NCI-H1694 (cell line): ENCODE results near the gene NCK1.

Experiments
- DNase-seq: peaks from one replicate; lab custom pipeline; 2025; lab: John Stamatoyannopoulos, UW

NCK1 gene

DNA sequence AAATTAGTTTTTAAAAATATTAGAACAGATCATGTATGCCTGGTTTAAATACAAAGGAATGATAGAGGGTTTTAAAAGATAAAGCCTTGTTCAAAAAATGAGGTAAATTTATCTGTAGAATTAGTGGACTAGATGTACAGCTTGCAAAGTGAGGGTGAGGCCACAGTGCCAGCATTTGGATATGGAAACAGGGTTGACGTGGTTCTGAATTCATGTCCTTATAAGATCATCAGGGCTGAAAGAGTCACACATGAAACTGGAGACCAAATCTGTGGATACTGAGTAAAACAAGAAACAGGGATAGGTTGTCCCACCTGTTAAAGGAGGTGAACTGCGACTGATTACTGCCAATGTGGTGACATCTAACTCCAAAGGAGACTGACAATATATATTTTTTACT, 46.3 kb downstream of the NCK1 start:
- no peak for DNase-seq

DNA sequence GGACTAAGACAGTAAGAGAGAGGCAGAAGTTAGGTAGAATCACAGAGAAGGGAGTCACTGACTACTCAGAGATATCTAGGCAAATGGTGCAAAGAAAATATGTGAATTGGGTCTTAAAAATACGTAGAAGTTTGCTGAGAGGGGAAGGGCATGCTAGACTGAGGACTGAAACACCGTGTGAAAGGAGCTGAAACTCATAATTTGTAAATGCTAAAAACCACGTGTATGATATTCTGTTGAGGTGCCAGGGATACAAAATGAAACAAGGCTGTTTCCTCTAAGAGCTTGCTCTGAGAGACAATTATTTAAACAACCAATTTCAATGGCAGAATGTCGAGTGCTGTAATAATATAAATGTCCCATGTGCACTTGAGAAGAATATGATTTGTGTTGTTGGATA, 47.2 kb downstream of the NCK1 start:
- no peak for DNase-seq

DNA sequence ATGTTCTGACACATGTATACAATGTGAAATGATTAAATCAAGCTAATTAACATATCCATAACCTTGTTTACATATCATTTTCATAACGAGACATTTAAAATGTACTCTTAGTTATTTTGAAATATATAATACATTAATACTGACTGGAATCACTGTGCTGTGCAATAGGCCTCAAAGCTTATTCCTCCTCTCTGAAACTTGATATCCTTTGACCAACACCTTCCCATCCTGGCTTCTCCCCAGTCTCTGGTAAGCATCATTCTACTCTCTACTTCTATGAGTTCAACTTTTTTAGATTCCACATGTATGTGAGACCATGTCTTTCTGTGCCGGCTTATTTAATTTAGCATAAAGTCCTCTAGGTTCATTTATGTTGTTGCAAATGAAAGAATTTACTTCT, 48.7 kb downstream of the NCK1 start:
- DNase-seq: no peak

DNA sequence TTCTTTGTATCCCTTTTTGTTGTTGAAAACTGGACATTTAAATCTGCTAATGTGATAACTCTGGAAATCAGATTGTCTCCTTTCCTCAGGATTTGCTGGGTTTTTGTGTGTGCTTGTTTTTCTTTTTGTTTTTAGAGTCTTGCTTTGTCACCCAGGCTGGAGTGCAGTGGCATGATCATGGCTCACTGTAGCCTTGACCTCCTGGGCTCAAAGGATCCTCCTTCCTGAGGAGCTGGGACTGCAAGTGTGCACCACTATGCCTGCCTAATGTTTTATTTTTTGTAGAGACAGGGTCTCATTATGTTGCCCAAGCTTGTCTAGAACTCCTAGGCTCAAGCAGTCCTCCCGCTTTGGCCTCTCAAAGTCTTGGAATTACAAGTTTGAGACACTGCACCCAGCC, 51.2 kb downstream of the NCK1 start:
- no peak for DNase-seq

DNA sequence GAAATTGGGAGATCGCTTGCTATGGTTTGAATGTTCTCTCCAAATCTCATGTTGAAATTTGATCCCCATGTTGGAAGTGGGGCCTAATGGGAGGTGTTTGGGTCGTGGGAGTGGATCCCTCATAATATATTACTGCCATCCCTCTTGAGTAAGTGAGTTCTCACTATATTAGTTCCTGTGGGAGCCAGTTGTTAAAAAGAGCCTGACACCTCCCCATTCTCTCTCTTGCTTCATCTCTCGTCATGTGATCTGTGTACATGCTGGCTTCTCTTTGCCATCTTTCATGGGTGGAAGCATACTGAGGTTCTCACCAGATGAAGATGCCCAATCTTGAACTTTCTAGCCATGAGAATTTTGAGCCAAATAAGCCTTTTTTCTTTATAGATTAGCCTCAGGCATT, 52.7 kb downstream of the NCK1 start:
- DNase-seq: no peak

DNA sequence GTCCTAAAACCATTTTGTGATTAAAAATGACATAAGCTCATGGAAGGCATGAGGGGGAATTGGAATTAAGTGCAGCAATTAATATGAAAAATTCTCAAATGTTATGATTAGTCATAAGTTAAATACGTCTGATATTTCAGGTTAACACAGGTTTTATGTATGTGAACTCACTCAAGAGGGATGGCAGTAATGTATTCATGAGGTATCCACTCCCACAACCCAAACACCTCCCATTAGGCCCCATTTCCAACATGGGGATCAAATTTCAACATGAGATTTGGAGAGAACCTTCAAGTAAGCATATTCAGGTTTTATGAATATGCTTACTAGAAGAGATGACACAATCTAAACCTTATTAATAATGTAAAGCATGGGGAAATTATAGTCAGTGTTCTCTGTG, 54.2 kb downstream of the NCK1 start:
- DNase-seq: no peak

DNA sequence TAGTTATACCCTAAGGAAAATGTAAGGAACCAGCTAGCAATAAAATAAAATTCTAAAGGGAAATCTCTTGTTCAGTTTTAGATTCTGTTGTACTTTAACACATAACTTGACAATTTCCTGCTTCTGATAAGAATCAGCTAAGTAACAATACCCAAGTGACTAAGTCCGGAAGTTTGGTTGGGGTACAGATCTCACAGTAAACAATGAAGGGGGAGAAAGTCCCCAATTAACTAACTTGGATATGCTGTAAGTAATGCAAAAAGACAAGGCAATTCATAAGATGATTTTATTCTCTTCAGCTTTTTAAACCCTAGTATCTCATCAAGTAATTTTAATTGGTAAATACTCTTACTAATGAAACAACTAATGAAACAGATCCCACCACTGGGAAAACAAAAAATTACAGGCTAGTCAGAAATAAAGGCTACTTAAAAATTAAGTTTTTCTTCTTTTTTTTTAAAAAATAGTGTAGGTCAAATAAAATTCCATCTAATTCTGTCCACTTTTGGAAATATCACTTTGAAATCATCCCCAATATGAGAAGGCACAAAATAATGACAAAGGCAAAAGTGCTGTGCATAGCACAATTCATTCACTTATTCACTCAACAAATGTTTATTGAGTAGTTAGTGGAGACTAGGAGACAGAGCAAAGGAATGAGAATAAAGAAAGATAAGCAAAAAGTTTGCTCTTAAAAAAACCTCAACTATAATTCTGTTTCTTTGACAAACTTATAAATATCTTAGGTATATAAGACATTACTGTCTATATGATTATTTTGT, 58.0 kb downstream of the NCK1 start:
- DNase-seq: no peak

DNA sequence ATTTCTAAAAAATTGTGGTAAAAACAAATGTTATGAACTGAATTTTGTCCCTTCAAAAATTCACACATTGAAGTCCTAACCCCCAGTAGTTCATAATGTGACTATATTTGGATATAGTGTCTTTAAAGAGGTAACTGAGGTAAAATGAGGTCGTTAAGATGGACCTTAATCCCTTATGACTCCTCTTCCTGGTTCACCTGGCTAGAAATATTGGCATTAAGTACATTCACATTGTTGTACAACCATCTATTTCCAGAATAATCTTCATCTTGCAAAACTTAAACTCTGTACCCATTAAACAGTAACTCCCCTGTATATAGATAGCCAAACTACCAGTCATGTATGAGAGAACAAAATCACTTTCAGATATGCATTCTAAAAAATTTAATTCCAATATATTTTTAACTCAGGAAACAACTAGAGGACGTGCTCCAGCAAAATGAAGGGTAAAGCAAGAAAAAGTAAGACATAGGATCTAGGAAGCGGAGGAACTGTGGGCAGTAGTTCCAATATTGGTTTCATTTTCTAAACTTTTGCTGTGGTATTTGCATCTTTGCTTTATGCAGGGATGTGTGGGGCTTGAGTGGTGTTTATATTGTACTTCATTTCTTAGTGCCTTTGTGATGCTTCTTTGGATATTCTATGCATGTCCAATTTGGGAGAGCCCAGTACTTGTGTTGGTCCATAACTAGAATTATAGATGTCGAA, 59.0 kb downstream of the NCK1 start:
- no peak for DNase-seq

DNA sequence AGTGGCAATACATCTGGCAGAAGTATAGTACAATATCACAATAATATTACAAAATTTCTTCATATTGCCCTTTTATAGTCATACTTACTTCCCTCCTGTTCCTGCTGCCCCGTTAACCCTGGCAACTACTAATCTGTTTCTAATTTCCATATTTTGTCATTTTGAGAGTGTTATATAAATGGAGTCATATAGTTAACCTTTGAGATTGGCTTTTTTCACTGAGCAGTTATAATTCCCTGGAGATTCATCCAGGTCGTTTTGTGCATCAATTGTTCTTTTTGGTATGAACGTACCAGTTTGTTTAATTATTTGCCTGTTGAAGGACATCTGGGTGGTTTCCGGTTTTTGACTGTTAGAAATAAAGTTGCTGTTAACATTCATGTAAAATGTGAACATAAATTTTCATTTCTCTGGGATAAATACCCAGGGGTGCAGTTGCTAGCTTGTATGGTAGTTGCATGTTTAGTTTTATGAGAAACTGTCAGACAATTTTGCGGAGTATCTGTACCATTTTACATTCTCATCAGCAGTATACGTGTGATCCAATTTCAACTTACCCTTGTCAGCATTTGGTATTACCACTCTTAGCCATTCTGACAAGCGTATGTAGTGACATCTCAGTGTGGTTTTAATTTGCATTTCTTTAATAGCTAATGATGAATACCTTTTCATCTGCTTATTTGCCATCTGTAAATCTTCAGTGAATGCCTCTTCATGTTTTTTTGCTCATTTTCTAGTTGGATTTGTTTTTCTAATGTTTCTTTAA, 63.6 kb downstream of the NCK1 start:
- DNase-seq: no peak

DNA sequence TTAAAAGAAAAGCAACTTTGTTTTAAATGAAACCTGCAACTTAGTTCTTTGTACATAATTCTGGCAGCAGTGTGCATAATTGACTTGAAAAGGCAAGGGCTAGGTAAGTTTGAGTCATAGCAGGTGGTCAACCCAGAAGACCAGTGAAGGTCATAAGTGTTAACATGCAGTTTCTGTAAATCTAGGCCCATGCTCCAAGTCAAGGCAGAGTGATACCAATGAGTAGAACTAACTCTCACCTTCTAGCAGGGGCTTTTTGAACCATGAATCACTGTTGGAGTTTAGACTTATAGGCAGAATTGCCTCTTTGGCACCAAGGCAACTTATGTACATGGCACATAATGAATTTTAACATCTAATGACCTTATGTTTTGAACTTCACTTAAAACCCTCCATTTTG, 66.2 kb downstream of the NCK1 start:
- no peak for DNase-seq

DNA sequence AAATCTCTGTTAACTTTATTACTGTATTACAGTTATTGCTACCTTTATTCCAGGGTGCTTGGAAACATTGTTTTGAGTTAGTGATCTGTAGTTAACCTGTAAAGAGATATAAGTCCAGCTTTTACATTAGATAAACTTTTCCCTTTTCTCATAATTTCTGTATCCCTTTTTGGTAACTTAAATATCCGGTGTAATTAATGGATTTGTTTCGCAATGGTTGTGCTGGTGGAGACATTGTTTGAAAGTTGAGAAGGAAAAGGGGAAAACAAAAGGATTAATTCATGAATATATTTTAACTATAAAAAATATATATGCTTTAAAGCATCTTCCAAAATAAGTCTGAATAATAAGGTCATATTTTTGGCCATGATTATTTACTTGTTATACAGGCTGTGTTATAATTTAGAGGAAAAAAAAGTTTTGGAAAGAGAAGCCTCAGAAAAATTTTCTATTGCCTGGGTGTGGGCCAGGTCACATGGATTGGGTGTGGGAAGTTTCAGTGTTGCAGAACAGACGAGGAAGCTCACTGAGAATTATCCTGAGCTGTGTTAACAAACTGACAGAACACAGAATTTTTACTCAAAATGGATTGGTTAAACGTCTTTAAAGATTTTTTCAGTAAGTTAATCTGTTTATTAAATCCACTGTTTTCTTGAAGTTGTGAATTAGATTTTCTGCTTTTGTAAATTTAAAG, 68.1 kb downstream of the NCK1 start:
- no peak for DNase-seq

DNA sequence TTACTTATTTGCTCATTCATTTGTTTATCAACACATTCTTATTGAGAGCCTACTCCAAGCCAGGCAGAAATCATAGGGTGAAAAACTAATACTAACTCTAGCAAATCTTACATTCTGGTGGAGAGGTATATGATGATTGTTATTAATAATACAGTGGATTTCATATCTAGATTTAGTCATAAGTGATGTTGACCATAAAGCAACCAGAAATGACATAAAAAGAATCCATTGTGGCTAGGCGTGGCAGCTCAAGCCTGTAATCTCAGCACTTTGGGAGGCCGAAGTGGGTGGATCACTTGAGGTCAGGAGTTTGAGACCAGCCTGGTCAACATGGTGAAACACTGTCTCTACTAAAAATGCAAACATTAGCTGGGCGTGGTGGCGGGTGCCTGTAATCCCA, 69.6 kb downstream of the NCK1 start:
- no peak for DNase-seq

DNA sequence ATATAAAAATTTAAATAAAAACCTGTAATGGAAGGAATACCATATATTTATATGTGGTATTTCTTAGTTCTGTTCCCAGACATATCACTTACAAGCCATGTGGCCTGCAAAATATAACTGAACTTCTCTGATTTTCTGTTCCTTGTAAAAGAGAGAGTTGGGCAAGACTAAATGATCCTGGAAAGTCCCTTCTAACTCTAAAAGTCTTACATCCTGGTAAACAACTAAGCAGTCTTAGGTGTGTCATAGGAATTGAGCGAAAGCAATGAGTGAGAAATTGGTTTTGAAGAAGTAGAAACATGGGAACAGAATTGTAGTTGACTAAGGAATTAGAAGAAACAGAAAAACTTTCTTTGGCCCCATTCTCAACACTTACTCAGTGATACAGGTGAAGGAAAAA, 70.5 kb downstream of the NCK1 start:
- DNase-seq: no peak

DNA sequence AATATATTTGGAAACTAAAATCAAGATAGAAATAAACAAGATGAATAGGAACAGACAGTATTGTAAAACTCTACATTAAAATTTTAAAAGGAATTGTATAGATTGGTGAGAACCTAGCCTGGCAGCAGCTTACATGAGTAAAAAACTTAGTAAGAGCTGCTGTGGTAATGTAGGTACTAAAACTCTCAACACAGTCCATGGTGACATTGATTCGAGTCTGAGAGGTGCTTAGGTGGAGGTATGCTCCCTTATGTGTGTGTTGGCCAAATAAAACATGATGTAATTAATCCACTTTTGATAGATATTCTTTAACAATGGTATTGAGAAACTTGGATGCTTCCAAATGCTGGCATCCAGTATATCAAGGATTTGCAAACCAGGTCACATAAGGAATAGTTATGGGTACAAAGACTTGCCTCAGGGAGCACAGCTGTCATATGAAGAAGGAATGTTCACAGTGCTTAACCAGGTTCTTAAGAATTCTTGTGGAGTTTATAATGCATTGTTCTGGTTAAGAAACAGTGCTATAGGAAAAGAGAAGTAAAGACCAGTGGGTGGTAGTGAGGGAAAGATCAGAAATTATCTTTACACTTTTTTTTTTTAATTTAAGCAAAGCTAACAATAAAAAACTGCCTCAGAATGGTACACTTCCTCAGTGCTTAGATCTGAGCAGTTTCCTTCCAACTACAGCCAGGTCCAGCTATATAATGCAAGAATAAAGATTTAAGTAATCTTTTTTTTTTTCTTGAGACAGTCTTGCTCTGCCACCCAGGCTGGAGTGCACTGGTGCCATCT, 71.2 kb downstream of the NCK1 start:
- DNase-seq: no peak

DNA sequence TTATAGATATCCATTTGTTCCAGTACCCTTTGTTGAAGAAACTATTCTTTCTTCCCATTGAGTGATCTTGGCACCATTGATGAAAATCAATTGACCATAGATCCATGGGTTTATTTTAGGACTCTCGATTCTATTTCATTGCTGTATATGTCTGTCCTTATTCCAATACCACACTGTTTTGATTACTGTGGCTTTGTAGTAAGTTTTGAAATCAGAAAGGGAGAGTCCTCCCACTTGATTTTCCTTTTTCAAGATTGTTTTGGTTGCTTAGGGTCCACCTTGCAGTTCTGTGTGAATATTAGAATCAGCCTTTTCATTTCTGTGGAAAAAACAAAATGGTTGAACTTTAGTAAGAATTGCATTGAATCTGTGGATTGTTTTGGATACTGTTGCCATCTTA, 75.2 kb downstream of the NCK1 start:
- DNase-seq: no peak

DNA sequence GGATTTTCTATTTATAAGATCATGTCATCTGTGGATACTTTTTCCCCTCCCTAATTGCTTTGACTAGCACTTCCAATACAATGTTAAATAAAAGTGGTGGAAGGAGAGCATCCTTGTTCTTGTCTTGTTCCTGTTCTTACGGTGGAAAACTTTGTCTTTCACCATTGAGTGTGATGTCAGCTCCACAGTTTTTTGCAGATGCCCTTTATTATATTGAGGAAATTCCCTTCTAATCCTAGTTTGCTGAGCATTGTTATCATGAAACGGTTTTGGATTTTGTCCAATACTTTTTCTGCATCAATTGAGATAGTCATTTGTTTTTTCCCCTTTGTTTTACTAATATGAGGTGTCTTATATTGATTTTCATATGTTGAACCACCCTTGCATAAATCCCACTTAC, 75.8 kb downstream of the NCK1 start:
- no peak for DNase-seq

DNA sequence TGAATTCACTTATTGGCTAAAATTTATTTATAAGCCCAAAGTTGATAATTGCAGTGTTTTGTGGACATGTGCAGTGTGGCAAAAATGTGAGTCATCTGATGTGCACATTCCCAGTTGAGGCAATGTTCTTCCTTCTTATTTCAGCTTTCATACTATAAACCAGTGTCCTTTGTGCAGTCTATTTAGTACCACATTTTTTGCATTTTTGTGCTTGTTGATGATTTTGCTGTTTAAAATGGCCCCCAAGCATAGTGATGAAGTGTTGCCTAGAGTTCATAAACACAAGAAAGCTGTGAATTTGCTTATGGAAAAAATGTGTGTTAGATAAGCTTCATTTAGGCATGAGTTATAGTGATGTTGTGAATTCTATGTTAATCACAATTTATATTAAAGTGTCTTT, 76.3 kb downstream of the NCK1 start:
- DNase-seq: no peak

DNA sequence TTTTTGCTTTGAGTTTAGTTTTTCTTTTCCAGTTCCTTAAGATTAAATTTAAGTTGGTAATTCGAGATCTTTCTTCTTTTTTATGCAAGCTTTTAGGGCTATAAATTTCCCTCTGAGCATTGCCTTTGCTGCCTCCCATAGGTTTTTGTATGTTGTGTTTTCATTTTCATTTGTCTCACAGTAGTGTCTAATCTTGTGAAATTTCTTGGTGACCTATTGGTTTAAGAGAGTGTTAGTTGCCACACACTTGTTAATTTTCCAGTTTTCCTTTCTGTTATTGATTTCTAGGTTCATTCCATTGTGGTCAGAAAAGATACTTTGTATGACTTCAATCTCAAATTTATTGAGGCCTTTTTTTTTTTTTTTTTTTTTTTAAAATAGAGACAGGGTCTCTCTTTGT, 77.5 kb downstream of the NCK1 start:
- no peak for DNase-seq

DNA sequence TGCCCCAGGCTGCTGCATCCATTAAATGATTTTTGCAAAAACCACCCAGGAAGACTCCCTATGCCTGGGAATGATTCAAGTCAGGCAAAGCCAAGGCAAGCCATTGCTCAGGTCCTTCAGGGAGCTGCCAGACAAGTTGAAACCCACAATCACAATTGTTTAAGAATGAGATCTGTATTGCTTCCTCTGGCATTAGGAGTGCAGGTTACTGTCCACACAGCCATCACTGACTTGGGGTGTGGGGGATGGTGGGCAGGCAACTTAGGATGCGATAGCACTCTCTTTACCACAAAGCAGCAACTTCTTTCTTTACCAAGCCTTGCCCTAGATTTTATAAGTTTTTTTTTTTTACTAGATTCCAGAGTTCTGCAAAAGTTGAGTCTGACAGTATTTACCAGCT, 80.8 kb downstream of the NCK1 start:
- no peak for DNase-seq

DNA sequence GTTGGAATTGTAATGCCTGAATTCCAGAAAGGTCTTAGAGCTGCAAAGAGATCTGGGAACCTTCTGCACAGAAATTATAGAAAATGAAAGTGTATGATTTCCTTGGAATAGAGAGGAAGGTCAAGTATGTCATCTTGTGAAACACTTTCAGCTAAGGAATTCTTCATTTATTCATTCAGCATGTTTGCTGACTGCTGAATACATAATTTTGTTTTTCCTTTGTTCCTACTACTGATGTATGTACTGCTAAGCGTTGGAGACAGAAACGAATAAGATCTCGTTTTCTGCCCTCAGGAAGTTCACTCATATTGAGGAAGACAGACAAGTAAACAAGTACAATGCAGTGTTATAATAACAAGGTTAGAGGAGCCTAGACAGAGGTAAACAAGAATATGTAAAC, 81.4 kb downstream of the NCK1 start:
- no peak for DNase-seq

DNA sequence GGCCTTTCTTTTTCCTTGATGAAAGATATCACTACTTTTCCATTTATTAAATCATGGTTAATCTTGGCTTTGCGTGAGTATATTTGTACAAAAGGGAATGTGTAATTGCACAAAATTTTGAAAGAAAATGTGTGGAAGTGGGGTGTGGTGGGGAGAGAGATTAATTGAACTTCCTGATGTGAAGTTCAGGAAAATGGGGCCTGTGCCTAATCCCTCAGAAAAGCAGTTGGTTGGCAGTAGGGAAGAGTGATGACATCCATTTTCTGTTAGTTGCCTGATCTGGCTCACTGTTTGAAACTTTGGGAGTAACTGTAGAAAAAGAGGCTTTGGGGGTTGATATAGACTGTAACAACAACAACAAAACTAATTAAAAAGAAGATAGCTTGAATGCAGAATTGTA, 85.0 kb downstream of the NCK1 start:
- DNase-seq: no peak

DNA sequence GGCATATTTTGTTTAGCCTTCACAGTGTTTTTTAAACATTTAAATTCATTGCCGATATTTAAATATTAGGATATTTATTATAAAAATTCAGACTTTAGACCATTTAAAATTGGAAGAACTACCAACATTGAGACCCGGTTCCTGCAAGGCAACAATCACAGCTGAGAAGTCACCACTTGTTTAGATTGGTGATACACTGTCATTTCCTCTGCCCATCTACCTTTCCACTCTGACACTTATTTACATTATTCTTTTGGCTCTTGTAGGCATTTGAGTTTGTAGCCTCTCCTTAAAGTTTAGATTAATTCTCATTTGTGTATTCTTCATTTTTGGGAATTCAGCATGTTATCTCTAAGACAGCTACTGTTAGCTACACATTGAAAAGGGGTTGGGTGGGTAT, 85.5 kb downstream of the NCK1 start:
- DNase-seq: no peak
